Stimulated activated CD4-positive, alpha-beta T cell treated with anti-CD3 and anti-CD28 coated beads, Interleukin-4, amount 100 ng/mL, for 1 hour (primary cell): ENCODE measurements around the gene ACBD4.
A peak's percentile ranks its signal among the peaks of the same experiment; 100 is the strongest.
"Not testable (repeated sequence)": the region's sequence is repeated elsewhere in the genome, so short reads cannot be mapped to it uniquely, and the experiment has no call there.

Experiments
- DNase-seq: peaks from one replicate; pipeline ENCODE4 v3.0.0-alpha.2; 2020

Gene ACBD4

DNA sequence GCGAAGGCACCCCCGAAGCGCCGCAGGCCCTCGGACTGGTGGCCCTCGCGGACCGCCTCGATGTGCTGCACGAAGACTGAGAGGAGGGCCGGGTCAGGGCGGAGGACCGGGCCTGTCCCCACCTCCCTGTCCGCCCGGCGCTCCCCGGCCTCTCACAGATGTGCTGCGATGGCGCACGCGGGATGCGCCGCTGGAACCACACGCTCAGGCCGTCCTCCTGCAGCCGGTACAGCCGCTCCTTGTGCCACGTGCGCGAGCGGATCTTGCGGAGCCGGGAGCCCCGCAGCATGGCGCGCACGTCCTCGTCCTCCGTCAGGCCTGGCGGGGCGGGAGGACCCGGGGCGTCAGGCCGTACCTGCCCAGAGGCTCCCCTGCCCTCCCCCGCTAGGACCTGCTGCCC is 14.4 kb upstream of the ACBD4 start:
- DNase-seq, result no peak

DNA sequence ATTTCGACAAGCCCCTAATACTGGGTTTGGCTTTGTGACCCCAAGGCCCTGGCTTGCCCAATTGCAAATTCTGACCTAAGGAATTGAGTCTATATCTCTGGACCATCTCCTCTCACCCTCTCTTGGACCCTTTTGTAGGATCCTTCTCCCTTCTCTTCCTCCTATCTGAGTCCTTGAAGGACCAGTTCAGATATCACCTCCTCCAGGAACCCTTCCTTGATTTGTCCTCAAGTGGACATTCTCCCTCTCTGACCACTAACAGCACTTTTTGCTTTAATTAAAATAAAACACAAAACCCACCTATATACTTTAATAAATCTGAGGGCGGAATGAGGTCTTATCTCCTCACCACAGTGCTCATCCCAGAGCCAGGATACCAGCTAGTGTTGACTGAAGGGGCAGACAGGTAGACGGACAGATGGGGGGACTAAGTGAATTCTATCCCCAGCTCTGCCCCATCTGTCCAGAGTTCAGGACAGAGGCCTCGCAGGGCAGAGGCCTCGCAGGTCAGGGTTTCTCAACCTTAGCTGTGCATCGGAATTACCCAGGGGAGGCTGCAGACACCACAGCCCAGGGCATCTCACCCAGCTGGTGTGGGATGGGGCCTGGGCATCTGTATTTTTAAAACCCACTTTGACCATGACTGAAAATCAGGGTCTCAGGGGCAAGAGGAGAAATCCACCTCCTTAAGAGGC is 12.3 kb upstream of the ACBD4 start:
- no peak for DNase-seq

DNA sequence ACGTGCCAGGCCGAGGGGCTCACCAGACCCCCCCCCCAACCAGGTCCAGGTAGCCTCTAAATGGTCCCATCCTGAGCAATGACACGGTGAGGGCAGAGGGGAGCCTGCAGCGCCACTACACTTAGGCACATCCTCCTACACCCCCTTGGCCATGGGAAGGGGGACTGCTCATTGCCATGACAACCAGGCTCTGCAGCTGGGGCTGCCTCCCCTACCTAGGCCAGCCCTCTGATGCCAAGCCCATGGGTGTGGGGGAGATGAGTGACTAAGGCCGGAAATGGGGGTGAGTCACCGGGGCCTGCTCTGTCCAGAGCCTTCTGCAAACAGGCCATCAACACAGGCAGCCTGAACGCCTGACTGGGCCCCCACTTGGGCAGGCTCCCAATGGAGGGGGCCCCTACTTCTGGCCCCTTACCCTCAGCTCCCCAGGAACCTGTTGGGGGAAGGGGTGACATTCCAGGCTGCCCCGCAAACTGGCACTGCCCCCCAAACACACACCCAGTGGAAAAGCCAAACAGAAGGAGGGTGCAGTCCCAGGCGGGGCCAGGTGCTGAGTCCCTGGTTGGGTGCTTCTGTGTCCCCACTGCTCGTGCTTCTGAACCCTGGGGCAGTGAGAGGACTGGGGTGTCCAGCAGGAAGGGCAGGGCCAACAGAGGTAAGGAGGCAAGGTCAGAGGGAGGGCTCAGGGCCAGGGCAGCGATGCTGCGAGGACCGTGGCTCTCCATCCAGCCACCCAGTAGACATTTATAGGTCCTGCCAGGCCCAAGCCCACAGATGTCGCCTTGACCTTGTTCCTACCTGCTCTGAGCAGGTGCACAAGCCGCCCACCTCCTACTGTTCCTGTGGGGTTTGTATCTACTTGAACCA is 11.3 kb upstream of the ACBD4 start:
- DNase-seq, result no peak

DNA sequence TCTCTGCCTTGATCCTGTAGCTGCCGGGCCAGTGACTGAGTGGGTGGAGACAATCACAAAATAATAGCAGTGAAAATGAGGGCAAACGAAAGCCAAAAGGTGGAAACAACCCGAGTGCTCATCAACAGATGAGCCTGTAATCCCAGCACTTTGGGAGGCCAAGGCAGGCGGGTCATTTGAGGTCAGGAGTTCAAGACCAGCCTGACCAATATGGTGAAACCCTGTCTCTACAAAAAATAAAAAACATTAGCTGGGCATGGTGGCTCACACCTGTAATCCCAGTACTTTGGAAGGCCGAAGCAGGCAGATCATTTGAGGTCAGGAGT is 10.7 kb upstream of the ACBD4 start:
- DNase-seq, result not testable (repeated sequence)

DNA sequence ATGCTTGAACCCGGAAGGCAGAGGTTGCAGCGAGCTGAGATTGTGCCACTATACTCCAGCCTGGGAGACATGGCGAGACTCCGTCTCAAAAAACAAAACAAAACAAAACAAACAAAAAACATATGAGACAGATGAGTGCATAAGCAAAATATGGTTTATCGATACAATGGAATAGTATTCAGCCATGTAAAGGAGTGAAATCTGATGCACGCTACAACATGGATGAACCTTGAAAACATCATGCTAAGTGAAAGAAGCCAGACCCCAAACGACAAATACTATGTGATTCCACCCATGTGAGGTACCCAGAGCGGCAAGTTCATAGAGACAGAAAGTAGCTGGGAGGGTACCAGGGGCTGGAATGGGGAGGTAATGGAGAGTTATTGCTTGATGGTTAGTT is 10.0 kb upstream of the ACBD4 start:
- DNase-seq, result no peak

DNA sequence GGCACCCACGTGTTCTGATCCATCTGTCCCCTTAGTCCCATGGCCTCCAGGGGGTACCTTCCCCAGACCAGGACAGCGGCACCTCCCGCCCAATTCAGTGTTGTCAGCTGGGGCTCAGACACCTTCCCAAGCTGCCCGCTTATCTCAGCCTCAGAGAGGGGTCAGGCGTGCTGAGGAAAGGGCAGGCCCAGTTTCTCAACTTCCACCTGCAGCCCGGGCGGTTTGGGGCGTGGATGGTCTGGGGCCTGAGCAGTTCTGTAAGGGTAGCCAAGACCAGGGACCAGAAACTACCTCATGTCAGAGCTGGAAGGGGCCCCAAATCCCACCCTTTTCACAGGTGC is 8.3 kb upstream of the ACBD4 start:
- no peak for DNase-seq

DNA sequence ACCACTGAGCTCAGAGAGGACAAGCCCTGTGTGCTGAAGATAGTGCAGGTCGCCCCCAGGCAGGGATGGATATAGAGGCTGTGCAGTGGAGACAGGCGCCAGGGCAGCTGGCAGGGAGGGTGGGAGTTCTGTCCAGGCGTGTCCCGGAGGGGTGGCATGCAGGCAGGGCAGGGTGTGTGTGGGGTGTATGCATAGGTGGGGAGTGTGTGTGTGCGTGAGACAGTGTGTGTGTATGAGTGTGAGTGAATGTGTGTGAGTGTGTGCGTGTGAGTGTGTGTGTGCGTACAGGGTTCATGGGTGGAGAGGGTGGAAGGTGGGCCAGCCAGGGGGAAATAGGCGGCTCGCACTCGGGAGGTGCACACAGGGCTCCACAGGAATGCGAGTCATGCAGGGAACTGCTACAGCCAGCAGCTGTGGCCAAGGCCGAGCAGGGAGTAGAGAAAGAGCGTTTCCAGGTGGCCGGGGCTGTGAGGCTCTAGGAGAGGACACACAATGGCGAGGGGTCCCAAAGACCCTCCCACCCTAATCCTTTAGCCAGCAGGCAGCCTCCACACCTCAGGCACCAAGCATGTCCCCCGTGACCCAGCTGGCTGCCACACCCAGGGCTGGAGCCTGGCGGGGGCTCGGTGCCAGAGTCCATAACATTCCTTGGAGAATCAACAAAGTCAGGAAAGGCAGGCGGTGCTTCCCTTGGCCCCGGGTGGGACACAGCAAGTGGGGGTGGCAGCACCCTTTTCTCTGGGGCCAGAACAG is 7.8 kb upstream of the ACBD4 start:
- no peak for DNase-seq

DNA sequence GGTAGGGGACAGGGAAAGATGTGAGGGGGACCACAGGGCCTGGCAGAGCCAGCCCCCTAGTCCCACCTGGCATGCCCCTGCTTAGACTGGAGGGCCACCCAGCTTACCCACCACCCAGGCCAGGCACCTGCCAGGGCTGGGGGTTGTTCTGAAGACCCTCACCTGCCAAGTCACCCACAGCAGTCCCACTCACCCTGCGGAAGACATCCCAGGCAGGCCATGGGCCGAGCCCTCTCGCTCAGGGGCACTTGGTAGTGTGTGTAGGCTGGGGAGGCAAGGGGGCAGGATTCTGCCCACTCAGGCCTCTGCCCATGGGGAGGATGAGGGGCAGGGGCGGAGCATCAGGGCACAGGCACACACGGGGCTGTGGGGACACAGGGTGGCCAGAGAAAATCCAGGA is 7.2 kb upstream of the ACBD4 start:
- DNase-seq, result no peak

DNA sequence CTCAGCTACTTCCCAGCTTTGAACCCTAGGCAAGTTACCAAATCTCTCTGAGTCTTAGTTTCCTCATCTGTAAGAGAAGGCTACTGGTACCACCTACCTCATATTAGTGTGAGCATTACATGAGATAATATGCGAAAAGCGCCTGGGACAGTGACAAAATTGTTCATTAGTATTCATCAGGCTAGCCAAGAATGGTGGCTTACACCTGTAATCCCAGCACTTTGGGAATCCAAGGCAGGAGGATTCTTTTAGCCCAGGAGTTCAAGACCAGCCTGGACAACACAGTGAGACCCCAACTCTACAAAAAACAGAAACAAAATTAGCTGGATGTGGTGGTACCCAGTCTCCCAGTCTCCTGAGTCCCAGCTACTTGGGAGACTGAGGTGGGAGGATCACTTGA is 6.5 kb upstream of the ACBD4 start:
- no peak for DNase-seq

DNA sequence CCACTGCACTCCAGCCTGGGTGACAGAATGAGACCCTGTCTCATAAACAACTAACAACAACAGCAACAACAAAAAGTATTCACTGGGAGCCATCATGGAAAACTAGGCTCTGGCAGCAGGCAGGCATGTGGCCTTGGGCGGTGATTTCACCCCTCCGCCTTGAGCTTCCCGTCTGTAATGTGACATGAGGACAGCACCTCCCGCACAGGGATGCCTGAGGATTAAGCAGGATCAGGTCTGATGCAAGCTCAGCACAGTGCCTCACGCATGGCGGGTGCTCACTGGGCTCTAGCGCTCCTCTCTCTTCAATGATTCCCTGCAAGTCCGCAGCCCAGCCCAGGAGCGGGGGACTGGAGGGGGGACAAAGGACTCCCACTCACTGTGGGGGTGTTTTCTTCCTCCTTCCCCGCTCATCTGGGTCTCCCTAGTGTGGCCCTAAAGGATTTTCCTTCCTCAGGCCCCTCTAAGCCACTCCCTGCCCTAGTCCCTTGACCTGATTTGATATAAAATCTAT is 6.0 kb upstream of the ACBD4 start:
- DNase-seq, result no peak

DNA sequence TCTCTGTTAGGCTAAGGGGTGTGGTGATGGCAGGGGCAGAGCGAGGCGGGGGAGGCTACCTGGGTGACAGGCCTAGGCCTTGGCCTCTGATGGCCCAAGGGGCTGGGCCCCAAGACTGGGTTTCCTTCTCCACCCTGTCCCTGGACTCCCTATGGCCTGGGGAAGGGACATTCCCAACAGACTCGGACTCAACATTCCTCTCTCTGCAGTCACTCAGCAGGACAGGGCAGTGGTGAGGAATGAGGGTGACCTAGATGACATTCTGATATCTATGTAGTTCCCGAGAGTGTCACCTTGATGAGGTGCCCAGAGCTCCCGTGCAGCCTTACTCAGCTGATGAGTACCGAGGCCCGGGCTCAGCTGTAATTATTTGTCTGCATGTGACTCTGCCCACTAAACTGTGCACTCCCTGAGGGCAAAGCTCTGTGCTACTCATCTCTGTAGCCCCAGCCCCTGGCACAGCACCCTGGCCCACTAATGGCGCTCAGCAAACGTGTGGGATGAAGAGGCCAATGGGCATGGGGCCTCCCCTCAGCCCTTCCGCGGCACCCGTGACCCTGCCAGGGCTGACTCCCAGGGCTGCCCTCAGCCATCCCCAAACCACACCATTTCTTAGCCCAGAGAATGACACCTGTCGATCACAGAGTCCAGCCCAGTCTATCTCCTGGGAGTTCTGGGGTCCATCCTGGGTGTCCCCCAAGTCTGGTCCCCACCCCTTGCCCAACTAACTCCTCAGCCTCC is 5.4 kb upstream of the ACBD4 start:
- no peak for DNase-seq

DNA sequence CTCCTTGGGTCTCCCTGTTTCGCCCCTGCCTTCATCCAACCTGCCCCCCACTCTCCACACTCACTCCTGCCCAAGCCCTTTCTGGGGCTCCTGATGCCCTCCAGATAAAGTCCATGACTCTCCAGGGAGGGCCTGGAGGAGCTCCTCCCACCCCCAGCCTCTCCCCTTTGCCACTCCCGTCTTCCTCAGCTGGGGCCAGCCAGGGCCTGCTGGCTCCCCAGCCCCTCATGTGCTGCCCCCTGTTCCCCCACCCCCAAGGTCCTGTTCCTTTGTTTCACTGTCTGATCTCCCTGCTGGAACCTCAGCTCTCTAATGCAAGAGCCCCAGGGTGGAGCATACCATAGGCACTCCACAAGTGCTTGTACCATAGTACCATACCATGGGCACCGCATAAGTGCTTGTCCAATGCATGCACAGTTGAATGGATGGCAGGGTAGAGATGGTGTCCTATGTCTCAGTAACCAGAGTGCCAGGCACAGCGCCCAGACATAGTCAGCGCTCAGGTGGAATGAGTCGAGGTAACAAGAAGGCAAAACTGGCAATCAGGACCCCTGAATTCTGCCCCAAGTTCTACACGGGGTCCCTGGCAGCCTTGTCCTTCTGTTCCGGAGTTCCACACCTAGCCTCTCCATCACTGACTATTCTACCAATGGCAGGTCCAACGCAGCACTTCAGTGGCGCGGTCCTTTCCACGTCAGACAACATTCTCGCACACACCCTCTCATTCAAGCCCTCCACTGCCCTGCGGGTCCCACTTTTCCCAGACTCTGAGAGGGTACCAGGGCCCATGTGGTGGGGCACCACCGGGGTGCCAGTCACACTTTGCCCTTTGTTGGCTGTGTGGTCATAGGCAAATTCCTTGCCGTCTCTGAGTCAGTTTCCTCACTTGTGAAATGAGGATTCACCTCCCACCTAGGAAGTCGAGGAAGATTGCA is 4.5 kb upstream of the ACBD4 start:
- no peak for DNase-seq

DNA sequence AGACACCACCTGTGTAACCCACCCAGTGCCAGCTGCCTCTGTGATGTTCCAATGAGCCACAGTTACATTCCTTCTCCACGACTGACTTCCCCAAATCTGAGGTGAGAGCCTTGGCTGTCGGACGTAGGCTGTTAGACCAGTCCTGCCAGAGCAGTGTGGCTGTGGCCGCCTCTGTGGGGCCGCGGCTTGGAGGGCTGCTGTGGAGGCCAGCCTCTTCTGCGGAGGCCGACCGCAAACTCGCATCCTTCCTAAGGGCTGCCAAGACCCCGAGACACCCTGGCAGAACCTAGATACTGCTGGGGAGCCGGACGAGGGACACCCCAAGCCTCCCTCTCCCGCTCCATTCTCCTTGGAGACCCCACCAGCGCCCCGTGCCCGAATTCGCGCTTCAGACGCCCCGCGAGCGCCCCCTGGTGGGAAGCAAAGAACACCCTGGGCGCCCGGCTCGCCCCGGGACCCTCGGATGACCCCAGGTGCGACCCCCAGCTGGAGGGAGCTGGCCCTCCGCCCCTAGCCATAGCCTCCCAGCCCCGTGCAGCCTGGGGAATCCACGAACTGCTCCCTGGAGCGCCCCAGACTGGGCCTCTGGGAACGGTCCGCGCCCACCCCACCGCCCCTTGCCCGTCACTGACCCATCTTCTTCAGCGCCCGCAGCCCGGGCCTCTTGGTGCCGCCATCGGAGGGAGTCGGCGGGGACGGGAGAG is 3.7 kb upstream of the ACBD4 start:
- DNase-seq, result peak; percentile 66

DNA sequence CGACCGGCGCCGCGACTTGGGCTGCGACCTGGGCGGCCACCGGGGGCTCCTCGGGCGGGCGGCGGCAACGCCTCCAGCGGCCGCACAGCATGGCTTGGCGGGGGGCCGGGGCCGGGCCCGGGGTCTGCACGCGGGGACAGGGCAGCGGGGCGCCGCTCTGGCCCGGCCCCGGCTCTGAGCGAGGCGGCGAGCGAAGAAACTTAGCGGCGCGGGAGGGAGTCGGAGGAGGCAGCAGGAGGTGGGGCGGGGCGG is 3.2 kb upstream of the ACBD4 start, which contains the start of gene PLCD3:
TSS of gene PLCD3 (minus strand) at position 196 of the 252 bp plus-strand sequence. CDS start at position 91, 105 bp downstream.
- DNase-seq, result no peak

DNA sequence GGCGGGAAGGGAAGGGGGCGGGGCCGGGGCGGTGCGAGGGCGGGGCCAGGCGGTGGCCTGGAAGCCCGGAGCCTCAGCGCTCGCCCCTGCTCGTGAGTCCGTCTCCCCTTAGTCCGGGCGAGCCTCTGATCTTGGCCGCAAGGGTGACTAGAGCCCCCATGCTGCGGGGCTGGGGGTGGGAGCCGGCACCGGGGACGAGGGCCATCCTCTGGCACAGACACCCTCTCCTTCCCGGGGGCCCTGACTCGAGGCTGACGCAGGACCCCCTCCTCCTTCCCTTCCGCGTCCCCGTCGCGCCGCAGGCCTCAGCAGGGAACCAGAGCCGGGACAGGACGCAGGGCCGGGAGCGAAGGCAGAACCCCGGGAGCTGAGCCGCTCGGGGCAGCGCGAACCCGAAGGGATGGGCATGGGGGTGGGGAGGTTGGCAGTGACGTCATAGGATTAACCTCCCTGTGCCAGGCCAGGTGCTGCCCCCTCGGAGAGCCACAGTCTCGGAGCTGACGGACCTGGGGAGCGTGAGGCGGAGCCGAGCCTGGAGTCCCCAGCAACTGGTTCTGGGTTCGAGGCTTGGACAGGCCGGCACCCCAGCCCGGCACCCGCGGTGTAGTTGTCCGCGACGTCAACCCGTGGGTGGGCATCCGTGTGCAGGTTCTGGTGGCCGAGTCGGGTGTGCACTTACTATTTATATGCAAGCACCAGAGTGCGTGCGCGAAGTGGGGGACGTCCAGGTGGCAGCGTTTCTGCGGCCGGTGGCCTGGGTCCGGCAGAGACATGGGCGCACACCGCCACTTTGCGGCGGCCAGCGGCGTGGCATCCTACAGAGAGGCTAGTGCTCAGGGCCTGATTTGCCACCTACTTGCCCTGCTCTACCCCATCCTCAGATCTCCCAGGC is 2.7 kb upstream of the ACBD4 start:
- peak; percentile 73 for DNase-seq

DNA sequence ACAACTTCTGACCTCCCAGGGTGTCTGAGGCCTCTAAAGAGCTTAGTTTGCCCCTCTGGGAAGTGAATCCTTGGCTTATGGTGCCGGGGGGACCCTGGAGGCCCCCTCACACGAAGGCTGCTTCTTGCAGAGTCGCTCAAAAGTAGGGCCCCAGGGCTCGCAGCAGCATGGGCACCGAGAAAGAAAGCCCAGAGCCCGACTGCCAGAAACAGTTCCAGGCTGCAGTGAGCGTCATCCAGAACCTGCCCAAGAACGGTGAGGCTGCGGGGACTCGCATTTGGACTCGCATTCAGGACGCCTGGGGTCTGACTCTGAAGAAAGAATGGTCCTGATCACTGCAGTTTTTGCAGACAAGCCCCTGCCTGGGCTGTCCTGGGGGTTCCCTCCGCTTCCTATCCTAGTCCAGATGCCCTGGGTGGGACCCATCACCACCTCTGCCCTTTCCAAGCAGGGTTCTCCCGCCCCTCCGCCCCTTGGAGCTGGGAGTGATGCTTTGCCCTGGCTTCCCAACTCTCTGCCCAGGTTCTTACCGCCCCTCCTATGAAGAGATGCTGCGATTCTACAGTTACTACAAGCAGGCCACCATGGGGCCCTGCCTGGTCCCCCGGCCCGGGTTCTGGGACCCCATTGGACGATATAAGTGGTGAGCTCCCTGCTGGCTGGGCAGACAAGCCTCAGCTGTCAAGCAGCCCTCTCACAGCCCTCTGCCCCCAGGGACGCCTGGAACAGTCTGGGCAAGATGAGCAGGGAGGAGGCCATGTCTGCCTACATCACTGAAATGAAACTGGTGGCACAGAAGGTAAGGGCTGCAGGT is 698 bp downstream of the ACBD4 start:
- no peak for DNase-seq

DNA sequence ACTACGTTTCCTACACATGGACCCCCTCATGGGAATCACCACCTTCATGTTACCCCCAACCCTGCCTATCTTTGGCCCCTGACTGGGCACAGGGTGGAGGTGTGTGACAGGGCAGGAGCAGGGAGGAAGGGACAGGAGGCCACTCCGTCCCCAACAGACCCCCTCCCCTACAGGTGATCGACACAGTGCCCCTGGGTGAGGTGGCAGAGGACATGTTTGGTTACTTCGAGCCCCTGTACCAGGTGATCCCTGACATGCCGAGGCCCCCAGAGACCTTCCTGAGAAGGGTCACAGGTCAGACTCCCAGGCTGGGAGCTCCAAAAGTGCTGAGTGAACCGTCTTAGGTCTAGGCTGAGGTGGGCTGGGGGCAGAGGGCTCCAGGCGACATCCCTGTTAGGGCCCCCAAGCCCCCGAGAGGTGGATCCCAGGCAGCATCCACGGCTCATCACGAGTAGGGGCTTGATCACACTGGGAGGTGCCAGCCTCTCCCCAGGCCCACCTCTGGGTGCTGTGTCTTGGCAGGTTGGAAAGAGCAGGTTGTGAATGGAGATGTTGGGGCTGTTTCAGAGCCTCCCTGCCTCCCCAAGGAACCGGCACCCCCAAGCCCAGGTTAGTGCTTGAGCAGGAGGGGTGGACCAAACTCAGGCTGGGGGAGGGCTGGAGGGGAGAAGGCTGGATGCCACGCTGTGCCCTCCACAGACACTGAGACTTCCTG is 1.5 kb downstream of the ACBD4 start:
- no peak for DNase-seq

DNA sequence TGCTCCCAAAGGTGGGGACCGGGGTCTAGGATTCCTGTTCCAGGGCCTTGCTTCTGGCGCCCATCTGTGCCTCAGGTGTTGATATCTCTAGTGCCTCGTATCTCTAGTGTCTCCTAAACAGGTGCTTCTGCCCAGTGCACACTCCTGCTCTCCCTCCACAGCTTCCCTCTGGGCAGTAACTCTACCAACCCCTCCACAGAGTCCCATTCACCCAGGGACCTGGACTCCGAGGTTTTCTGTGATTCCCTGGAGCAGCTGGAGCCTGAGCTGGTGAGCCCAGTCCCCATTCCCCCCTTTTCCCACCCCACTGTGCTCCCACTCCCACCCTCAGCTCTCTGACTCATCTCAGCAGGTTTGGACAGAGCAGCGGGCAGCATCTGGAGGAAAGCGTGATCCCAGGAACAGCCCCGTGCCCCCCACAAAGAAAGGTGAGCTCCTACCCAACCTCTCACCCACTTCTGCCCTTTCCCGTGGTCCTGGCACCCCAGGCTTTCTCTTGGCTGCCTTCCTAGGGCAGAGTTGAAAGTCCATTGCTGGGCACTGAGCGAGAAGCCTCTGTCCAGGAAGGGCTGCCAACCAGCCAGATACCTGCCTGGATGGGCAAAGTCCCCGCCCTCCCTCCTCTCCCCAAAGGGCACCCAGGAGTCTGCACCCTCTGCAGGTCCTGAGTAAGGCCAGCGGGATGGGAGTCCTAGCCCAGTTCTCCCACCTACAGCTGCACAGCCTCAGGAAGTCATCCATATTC is 2.2 kb downstream of the ACBD4 start:
- DNase-seq, result no peak
